GM19463 (cell line): Measurements from ENCODE around the gene RTBDN.
"Not testable (repeated sequence)": the region's sequence is repeated elsewhere in the genome, so short reads cannot be mapped to it uniquely, and the experiment has no call there.

ENCODE experiments used
- ATAC-seq: cut with Tn5 transposase; IDR thresholded peaks from one replicate; pipeline ENCODE4 v1.9.1; 2021; ENCODE audit warnings: mild to moderate bottlenecking, moderate library complexity; ENCODE audit not compliant: unreplicated experiment

Gene RTBDN

GRCh38 chr19:12825254-12826131 lies 8.9 kb downstream of the RTBDN start:
- no peak for ATAC-seq

- no peak for ATAC-seq
Measured at GRCh38 chr19:12821761-12822160, 12.6 kb downstream of the RTBDN start.

GRCh38 chr19:12817810-12818209 lies 16.6 kb downstream of the RTBDN start:
- not testable (repeated sequence) for ATAC-seq

- ATAC-seq = not testable (repeated sequence)
Measured at GRCh38 chr19:12817188-12817587, 17.2 kb downstream of the RTBDN start.

- no peak for ATAC-seq
Measured at GRCh38 chr19:12815088-12815487, 19.3 kb downstream of the RTBDN start.

- ATAC-seq = peak; percentile 90
Measured at GRCh38 chr19:12806242-12807081, 27.9 kb downstream of the RTBDN start, which contains the start of gene RNASEH2A. Gene RNASEH2A, plus strand, starts transcription at chr19:12806584. Its CDS starts 90 bp downstream, at chr19:12806674.

GRCh38 chr19:12804051-12804450 lies 30.3 kb downstream of the RTBDN start:
- no peak for ATAC-seq

- ATAC-seq = no peak
Measured at GRCh38 chr19:12802267-12803106, 31.9 kb downstream of the RTBDN start.

- ATAC-seq = no peak
Measured at GRCh38 chr19:12801466-12802266, 32.7 kb downstream of the RTBDN start, which contains the start of the genes PRDX2 and THSD8. Gene PRDX2, minus strand, starts transcription at chr19:12801800. Its CDS starts 539 bp downstream, at chr19:12801261. Gene THSD8, plus strand, starts transcription at chr19:12802069. Its CDS starts 3 bp downstream, at chr19:12802072.

- no peak for ATAC-seq
Measured at GRCh38 chr19:12800923-12801465, 33.4 kb downstream of the RTBDN start.

- ATAC-seq = no peak
Measured at GRCh38 chr19:12800466-12800770, 34.0 kb downstream of the RTBDN start.

- ATAC-seq = no peak
Measured at GRCh38 chr19:12799742-12800465, 34.5 kb downstream of the RTBDN start.

- not testable (repeated sequence) for ATAC-seq
Measured at GRCh38 chr19:12797607-12798006, 36.8 kb downstream of the RTBDN start.

GRCh38 chr19:12797141-12797587 lies 37.2 kb downstream of the RTBDN start:
- ATAC-seq = no peak

- ATAC-seq = no peak
Measured at GRCh38 chr19:12796146-12797071, 38.0 kb downstream of the RTBDN start.

GRCh38 chr19:12794971-12795381 lies 39.4 kb downstream of the RTBDN start:
- ATAC-seq = no peak

GRCh38 chr19:12794196-12794941 lies 40.0 kb downstream of the RTBDN start:
- ATAC-seq = no peak
